K562 (cell line): Measurements from ENCODE around the gene IL17F. TPM values are rescaled to one million over a fixed set of nuclear protein-coding genes. Genes with fewer than 3 reads are reported as not detected.

Source experiments
- ATAC-seq: fragments of 200-7000 bp; cut with Tn5 transposase; 3 replicates; pipeline ENCODE4 v1.9.1; 2020; ENCODE audit warnings: moderate library complexity
- BruUV-seq: library from RNA; stranded (reverse); fragments of 400-500 nt; replicated peaks from 2 replicates; lab custom pipeline; 2021; lab: Mats Ljungman, UMichigan
- CTCF ChIA-PET: fragments of 300-600 bp; formaldehyde crosslinking; extraction: SDS; loops from one replicate; lab custom pipeline; 2021; ENCODE audit warnings: low intra/inter-chr PET ratio; lab: Yijun Ruan, JAX
- POLR2A ChIA-PET: fragments of 300-600, 350-650 bp; sonication (Branson Sonifier 250); formaldehyde crosslinking; extraction: SDS; loops from one replicate; lab custom pipeline; 2021; ENCODE audit warnings: antibody characterized with exemption, inconsistent platforms; lab: Yijun Ruan, JAX
- DNase-seq, 4 experiments: peaks; one replicate each; pipeline versions ENCODE4 v3.0.0 to v3.0.0-alpha.2; 2011 to 2018; ENCODE audit warnings: low spot score in 3 of 4, mixed read lengths in 3 of 4; ENCODE audit errors: extremely low read depth in 1 of 4
- FAIRE-seq: peaks from 2 replicates; lab custom pipeline; 2011; peaks lifted over from hg19 to GRCh38; lab: Jason Lieb, UNC
- H2AFZ ChIP-seq: 2 replicates; pipeline ENCODE4 v1.6.0; 2011; ENCODE audit warnings: low read depth, low read length, control low read depth, inconsistent platforms
- H3K27ac ChIP-seq: fragments of 200-600 bp; 3 replicates; pipeline ENCODE4 v1.8.0; 2011; ENCODE audit warnings: low read depth, mild to moderate bottlenecking, control low read depth, inconsistent platforms, low read length, moderate library complexity, mixed read lengths; ENCODE audit errors: extremely low read depth
- H3K27me3 ChIP-seq, 2 experiments: fragments of 300-600 bp in 1 of 2; 2 replicates in 1 of 2; 3 replicates in 1 of 2; pipeline versions ENCODE4 v1.6.0 to v1.8.0; 2011; ENCODE audit warnings: inconsistent platforms in 2 of 2, low read length in 2 of 2, mild to moderate bottlenecking in 1 of 2, mixed read lengths in 1 of 2, moderate library complexity in 1 of 2; ENCODE audit not compliant: control insufficient read depth in 2 of 2, insufficient read depth in 2 of 2
- H3K36me3 ChIP-seq: fragments of 300-600 bp; 3 replicates; pipeline ENCODE4 v1.8.0; 2011; ENCODE audit warnings: mild to moderate bottlenecking, low read length, inconsistent platforms; ENCODE audit not compliant: control insufficient read depth, insufficient read depth
- H3K4me1 ChIP-seq, 2 experiments: fragments of 200-600 bp in 1 of 2; replicated peaks in 1 of 2; 2 replicates in 1 of 2; 3 replicates in 1 of 2; pipeline versions ENCODE4 v1.5.1 to v1.8.0; 2011; ENCODE audit warnings: inconsistent platforms in 2 of 2, low read length in 2 of 2, mild to moderate bottlenecking in 1 of 2, mixed read lengths in 1 of 2, moderate library complexity in 1 of 2; ENCODE audit not compliant: control insufficient read depth in 2 of 2, insufficient read depth in 2 of 2
- H3K4me2 ChIP-seq: 2 replicates; pipeline ENCODE4 v1.6.1; 2011; ENCODE audit warnings: low read length, control low read depth, inconsistent platforms, mixed read lengths; ENCODE audit not compliant: insufficient read depth
- H3K4me3 ChIP-seq: fragments of 200-600 bp; sonication (generic), shearing (Covaris generic); 2 replicates; pipeline ENCODE4 v1.5.1; 2016; ENCODE audit warnings: control low read depth, inconsistent platforms
- H3K79me2 ChIP-seq: fragments of 200-600 bp; 3 replicates; pipeline ENCODE4 v1.8.0; 2011; ENCODE audit warnings: low read length, inconsistent platforms; ENCODE audit not compliant: control insufficient read depth, insufficient read depth
- H3K9ac ChIP-seq, 2 experiments: 2 replicates each; pipeline versions ENCODE4 v1.6.0 to v1.6.1; 2011; ENCODE audit warnings: low read depth in 2 of 2, low read length in 2 of 2, control low read depth in 1 of 2, inconsistent platforms in 1 of 2, mild to moderate bottlenecking in 1 of 2, mixed read lengths in 1 of 2; ENCODE audit not compliant: insufficient read depth in 1 of 2
- H3K9me1 ChIP-seq: one replicate; pipeline ENCODE4 v1.6.0; 2011; ENCODE audit warnings: inconsistent platforms, mild to moderate bottlenecking, low read length, moderate library complexity; ENCODE audit not compliant: control insufficient read depth, insufficient read depth
- H3K9me3 ChIP-seq: replicated peaks from 2 replicates; pipeline ENCODE4 v1.5.1; 2011; ENCODE audit warnings: low read depth, low read length, inconsistent platforms; ENCODE audit not compliant: control insufficient read depth, insufficient read depth
- H4K20me1 ChIP-seq: replicated peaks from 2 replicates; pipeline ENCODE4 v1.6.1; 2011; ENCODE audit warnings: low read length, inconsistent platforms, mixed read lengths; ENCODE audit not compliant: control insufficient read depth, insufficient read depth
- BRD9 ChIP-seq: fragments of 450-650 bp; IDR thresholded peaks from 2 replicates; pipeline ENCODE4 v1.6.1; 2018; ENCODE audit warnings: low read depth; ENCODE audit not compliant: partially characterized antibody
- BRF2 ChIP-seq: IDR thresholded peaks from 3 replicates; pipeline ENCODE4 v1.6.1; 2011; ENCODE audit warnings: borderline replicate concordance, mild to moderate bottlenecking; ENCODE audit not compliant: insufficient read length, insufficient read depth
- CBX3 ChIP-seq, 2 experiments: IDR thresholded peaks; 1 replicate in 1 of 2; 2 replicates in 1 of 2; pipeline ENCODE4 v1.6.1; 2012; ENCODE audit warnings: inconsistent platforms in 2 of 2, low read length in 2 of 2, borderline replicate concordance in 1 of 2, control low read depth in 1 of 2
- CTCF ChIP-seq, 3 experiments: IDR thresholded peaks in 2 of 3; conservative IDR thresholded peaks in 1 of 3; 2 replicates each; pipeline ENCODE4 v1.5.1; 2011 to 2012; ENCODE audit warnings: low read length in 3 of 3, mild to moderate bottlenecking in 3 of 3, control low read depth in 2 of 3, improper control_type of control experiment in 1 of 3, inconsistent platforms in 1 of 3, low read depth in 1 of 3, mixed read lengths in 1 of 3, moderate library complexity in 1 of 3; ENCODE audit not compliant: insufficient read depth in 2 of 3
- ETS1 ChIP-seq: conservative IDR thresholded peaks from 2 replicates; pipeline ENCODE4 v1.6.1; 2011; ENCODE audit warnings: low read depth, mild to moderate bottlenecking, low read length; ENCODE audit not compliant: control insufficient read depth
- PKNOX1 ChIP-seq: fragments of 450-650 bp; IDR thresholded peaks from 2 replicates; pipeline ENCODE4 v1.6.1; 2016
- RAD21 ChIP-seq, 2 experiments: fragments of 250-450 bp in 1 of 2; fragments of 450-650 bp in 1 of 2; sonication (Bioruptor Pico) in 1 of 2; formaldehyde crosslinking in 1 of 2; IDR thresholded peaks in 1 of 2; conservative IDR thresholded peaks in 1 of 2; 2 replicates each; pipeline versions ENCODE4 v1.4.0 to v1.8.0; 2020 to 2022; ENCODE audit warnings: mild to moderate bottlenecking in 2 of 2, moderate library complexity in 1 of 2
- RB1 ChIP-seq: fragments of 450-650 bp; IDR thresholded peaks from 2 replicates; pipeline ENCODE4 v1.6.1; 2017; ENCODE audit warnings: low read depth, mild to moderate bottlenecking
- ZNF274 ChIP-seq: IDR thresholded peaks from 2 replicates; pipeline ENCODE4 v1.6.1; 2011; ENCODE audit warnings: low read depth, mild to moderate bottlenecking, low read length, moderate library complexity, borderline replicate concordance
- ZNF431 ChIP-seq: sonication (generic); formaldehyde crosslinking; IDR thresholded peaks from 2 replicates; pipeline ENCODE4 v1.8.0; 2022; ENCODE audit warnings: mild to moderate bottlenecking, missing genetic modification reagents
- WGBS: fragments of 100-300 bp; shearing (Covaris generic); methylation state at CpG from one replicate; pipeline ENCODE4 v1.1.6; 2016; ENCODE audit warnings: low coverage, mixed read lengths; ENCODE audit not compliant: insufficient coverage; ENCODE audit errors: missing lambda C conversion rate; 5-methylcytosine and 5-hydroxymethylcytosine counted together
- in situ Hi-C: fragments of 300-500 bp; cut with MboI; formaldehyde crosslinking; loops from 4 replicates; pipeline ENCODE4 v1.15.0; 2018; ENCODE audit warnings: inconsistent platforms, mixed read lengths
- intact Hi-C: fragments of 100-400 bp; cut with micrococcal nuclease; formaldehyde crosslinking; loops from 2 replicates; pipeline ENCODE4 v1.14.2; 2022
- polyA plus RNA-seq, 8 experiments: library from polyadenylated mRNA; depleted of rRNA in 4 of 8; stranded (reverse) in 5 of 8; unstranded in 3 of 8; fragments of >200 nt; fragmentation: Nextera tagmentation in 2 of 8; fragmentation: Illumina TruSeq in 1 of 8; extraction: Ambion mirVana in 2 of 8; extraction: Trizol in 1 of 8; gene quantifications; 2 replicates each; pipeline versions ENCODE4 v1.2.1 to v1.2.3, GENCODE V29; 2011 to 2014; ENCODE audit warnings: inconsistent platforms in 1 of 8, missing spikeins in 1 of 8
- total RNA-seq, 7 experiments: library from RNA; depleted of rRNA in 6 of 7; stranded (reverse); fragments of >200 nt in 6 of 7; fragmentation: Illumina TruSeq in 2 of 7; extraction: Trizol in 2 of 7; gene quantifications; 2 replicates each; pipeline versions ENCODE4 v1.2.1 to v1.2.3, GENCODE V29; 2011 to 2021; ENCODE audit warnings: low replicate concordance in 1 of 7

IL17F gene
- total and polyA plus RNA-seq, 9 of the 15 experiments (the other 6 are each of a cell fraction or from before 2014, with no cell fraction given), result not detected

GRCh38 chr6:52215787-52216186 is 28.5 kb downstream of the IL17F start (continued):
- no peak for TF ChIP-seq RB1
- TF ChIP-seq ZNF274, result no peak
- TF ChIP-seq PKNOX1, result no peak
- no peak for TF ChIP-seq BRF2
- TF ChIP-seq BRD9, result no peak
- no peak for TF ChIP-seq ETS1
- no peak for TF ChIP-seq ZNF431 (CRISPR knock-in tag)

GRCh38 chr6:52213127-52213526 is 31.2 kb downstream of the IL17F start:
- ATAC-seq, result no peak
- DNase-seq, result no peak
- no peak overlapping the region for H3K4me3 ChIP-seq
- intact Hi-C loops, result no loop called here
- H3K9ac ChIP-seq, result no peak overlapping the region
- TF ChIP-seq CTCF (IDR thresholded peaks at IDR 0.05 in 2 of 3, conservative IDR thresholded peaks at IDR 0.05 in 1 of 3; ENCODE audit: insufficient read depth in 2 of 3, low read depth in 1 of 3, low read length in 3 of 3) (0 out of 6 replicates have a peak, but pooled peaks of 1 of the 3 experiments have one; percentile 6), CBX3 (IDR thresholded peaks at IDR 0.05; ENCODE audit: borderline replicate concordance in 1 of 2, low read length in 2 of 2) (no peak), RAD21 (CRISPR knock-in tag; conservative IDR thresholded peaks at IDR 0.05 in 1 of 2, IDR thresholded peaks at IDR 0.05 in 1 of 2) (peak in 1 of 2 experiments; percentile 23; a peak in 1 of 4 replicates)
- in situ Hi-C loops, result no loop called here
- no peak overlapping the region for H3K27ac ChIP-seq
- H3K27me3 ChIP-seq, result no peaks in the 10 kb centered on the region
- peak; percentile 15 for FAIRE-seq
- WGBS, result 5% methylated on average over 2 of the region's 2 CpGs
- ChIA-PET CTCF (no interaction called here), POLR2A (interaction anchor here (1.0 to 1.3 kb wide), 2 partner anchors 26 to 42 kb away, joined by 3 read pairs; no protein-coding TSS in a partner anchor)
- H3K9me1 ChIP-seq, result no peaks in the 10 kb centered on the region
- no TSS peak for BruUV-seq
- no peaks in the 10 kb centered on the region for H3K79me2 ChIP-seq
- H2AFZ ChIP-seq, result no peak overlapping the region
- no peaks in the 10 kb centered on the region for H3K36me3 ChIP-seq
- H3K4me2 ChIP-seq, result no peak overlapping the region
- H3K9me3 ChIP-seq, result no peaks in the 10 kb centered on the region
- no peaks in the 10 kb centered on the region for H4K20me1 ChIP-seq
- H3K4me1 ChIP-seq, result no peaks in the 10 kb centered on the region
